ENCODE results near the gene SLC1A7.

SLC1A7 gene

DNA sequence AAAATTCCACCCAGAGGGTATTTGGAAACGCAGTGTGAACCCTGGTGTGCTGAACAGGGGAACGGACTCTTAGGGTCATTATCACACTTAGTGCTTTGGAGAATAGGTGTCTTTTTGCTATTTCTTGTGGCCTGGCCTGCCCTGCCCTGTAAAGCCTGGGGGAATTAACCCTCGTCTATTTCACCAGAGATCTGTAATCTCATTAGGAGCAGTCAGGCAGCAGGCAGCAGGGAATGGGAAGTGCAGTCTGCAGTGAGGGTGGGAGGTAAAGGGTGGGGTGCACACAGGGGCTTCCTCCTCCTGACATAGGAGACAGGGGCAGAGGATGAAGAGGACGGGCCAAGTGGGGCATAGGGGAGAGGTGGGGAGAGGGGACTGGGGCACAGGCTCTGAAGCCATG, 1.1 kb upstream of the SLC1A7 start:
- H3K4me3 ChIP-seq: no peak overlapping the region
- no peak overlapping the region for H3K27ac ChIP-seq
- peak; percentile 31 for DNase-seq (ENCODE audit: low spot score)
- TF ChIP-seq, protein P1, sequence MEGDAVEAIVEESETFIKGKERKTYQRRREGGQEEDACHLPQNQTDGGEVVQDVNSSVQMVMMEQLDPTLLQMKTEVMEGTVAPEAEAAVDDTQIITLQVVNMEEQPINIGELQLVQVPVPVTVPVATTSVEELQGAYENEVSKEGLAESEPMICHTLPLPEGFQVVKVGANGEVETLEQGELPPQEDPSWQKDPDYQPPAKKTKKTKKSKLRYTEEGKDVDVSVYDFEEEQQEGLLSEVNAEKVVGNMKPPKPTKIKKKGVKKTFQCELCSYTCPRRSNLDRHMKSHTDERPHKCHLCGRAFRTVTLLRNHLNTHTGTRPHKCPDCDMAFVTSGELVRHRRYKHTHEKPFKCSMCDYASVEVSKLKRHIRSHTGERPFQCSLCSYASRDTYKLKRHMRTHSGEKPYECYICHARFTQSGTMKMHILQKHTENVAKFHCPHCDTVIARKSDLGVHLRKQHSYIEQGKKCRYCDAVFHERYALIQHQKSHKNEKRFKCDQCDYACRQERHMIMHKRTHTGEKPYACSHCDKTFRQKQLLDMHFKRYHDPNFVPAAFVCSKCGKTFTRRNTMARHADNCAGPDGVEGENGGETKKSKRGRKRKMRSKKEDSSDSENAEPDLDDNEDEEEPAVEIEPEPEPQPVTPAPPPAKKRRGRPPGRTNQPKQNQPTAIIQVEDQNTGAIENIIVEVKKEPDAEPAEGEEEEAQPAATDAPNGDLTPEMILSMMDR (IDR thresholded peaks at IDR 0.05): no peak

- peak; percentile 53 for DNase-seq (ENCODE audit: low spot score)
- TF ChIP-seq, protein P1 (IDR thresholded peaks at IDR 0.05): no peak
- Histone ChIP-seq H3K27ac (peak overlapping the region in 1 of 2 donors; percentile 45), H3K4me3 (no peak overlapping the region)
Measured at GRCh38 chr1:53141487-53142055, 867 bp downstream of the SLC1A7 start.

- peak; percentile 41 for DNase-seq (ENCODE audit: low spot score)
- H3K27ac ChIP-seq: peak overlapping the region in 1 of 2 donors; percentile 45
- TF ChIP-seq, protein P1 (IDR thresholded peaks at IDR 0.05): no peak
- no peak overlapping the region for H3K4me3 ChIP-seq
Measured at GRCh38 chr1:53140451-53140850, 2.0 kb downstream of the SLC1A7 start.

DNA sequence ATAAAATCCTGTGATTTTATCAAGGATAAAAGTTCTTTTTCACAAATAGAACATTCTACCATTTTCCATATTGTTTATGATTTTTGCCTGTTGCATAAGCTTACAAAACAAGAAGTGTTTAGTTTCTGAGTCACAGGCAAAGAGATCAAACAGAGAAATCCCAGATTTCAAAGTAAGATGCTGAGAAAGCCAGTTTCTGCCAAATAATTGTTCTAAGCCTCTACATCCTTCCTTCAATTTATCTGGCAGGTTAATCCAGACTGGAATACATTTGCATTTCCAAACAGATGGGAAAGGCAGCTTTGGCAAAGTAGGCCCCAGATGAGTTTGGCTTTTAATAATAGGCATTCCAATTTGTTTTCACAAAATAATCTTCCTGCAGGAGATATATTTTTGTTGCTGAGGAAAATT, 2.5 kb downstream of the SLC1A7 start:
- Histone ChIP-seq H3K27ac (peak overlapping the region in 1 of 2 donors; percentile 45), H3K4me3 (no peak overlapping the region)
- TF ChIP-seq, protein P1 (IDR thresholded peaks at IDR 0.05): no peak
- DNase-seq (ENCODE audit: low spot score): peak; percentile 2

DNA sequence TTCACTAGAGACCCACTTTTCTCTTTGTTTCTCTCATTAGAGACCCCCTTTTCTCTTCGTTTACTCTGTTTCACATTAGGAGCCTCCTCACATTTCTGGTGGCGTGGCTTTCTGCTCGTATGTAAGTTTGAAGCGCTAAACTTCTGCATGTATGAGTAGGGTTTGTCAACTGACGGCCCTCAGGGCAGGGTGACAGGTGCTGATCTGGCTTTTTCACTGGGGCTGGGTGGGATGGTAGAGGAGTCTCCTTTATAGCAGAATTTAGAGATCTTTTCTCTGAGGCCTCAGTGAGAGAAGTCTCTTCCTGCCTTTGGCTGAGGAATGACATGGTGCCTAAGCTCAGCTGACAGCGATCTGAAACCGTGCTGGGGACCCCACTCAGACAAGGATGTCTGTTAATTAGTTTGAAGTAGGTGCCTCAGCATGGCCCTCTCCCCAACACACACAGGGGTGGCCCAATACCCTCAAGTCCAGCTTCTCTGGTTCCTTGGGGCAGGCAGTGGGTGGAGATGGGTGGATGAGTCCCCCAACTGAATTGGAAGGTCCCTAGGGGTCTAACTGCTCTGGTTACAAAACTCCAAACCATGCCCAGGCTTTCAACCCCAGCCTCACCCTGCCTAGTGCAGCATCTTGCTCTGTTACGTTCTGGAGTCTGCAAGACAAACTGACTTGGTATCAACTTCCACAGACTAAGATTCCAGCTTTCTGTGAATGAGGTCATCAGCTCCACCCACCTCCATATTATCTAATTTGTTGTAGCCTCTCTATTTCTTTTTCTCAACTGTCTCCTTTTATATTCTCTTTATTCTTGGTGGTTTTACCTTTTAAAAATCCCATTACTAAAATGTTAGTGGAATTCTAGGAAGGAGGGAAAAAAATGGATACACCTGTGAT, 3.2 kb downstream of the SLC1A7 start:
- DNase-seq (ENCODE audit: low spot score): peak; percentile 43
- H3K4me3 ChIP-seq: no peak overlapping the region
- TF ChIP-seq, protein P1 (IDR thresholded peaks at IDR 0.05): no peak
- peak overlapping the region in 1 of 2 donors; percentile 12 for H3K27ac ChIP-seq

DNA sequence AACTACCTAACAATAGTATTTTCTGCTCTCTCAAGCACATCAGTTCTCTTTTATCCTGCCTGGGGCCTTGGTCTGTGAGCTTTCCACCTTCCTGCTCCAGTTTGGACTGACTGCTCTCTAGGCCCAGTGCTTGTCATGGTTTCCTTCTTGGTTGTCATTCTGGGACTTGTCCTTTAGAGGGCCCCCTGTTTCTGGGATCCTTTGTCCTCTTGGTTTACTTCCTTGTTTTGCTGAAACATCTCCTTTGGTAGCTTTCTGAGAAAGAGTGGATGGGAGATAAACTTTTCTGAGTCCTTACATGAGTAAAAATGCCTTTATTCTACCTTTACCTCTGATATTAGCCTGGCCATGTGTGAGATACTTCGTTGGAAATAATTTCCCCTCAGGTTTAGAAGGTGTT, 4.7 kb downstream of the SLC1A7 start:
- H3K27ac ChIP-seq: no peak overlapping the region
- no peak overlapping the region for H3K4me3 ChIP-seq
- TF ChIP-seq, protein P1 (IDR thresholded peaks at IDR 0.05): no peak
- peak; percentile 26 for DNase-seq (ENCODE audit: low spot score)
